SJSA1 (cell line): ENCODE data around the gene NAA10. TPM values are rescaled to one million over a fixed set of nuclear protein-coding genes. Genes with fewer than 3 reads are reported as not detected.

ENCODE experiments used
- DNase-seq, 2 experiments: peaks; one replicate each; pipeline ENCODE4 v3.0.0-alpha.2; 2015 to 2020; ENCODE audit warnings: low spot score in 2 of 2, low read depth in 1 of 2
- H3K27ac ChIP-seq: fragments of 250-450 bp; sonication (Bioruptor Pico); 2 replicates; pipeline ENCODE4 v1.5.1; 2020; ENCODE audit warnings: mild to moderate bottlenecking, moderate library complexity
- H3K27me3 ChIP-seq: fragments of 250-450 bp; sonication (Bioruptor Pico); replicated peaks from 2 replicates; pipeline ENCODE4 v1.5.1; 2020; ENCODE audit warnings: mild to moderate bottlenecking, moderate library complexity
- H3K36me3 ChIP-seq: fragments of 250-450 bp; sonication (Bioruptor Pico); 2 replicates; pipeline ENCODE4 v1.5.1; 2020; ENCODE audit warnings: mild to moderate bottlenecking
- H3K4me1 ChIP-seq: fragments of 250-450 bp; sonication (Bioruptor Pico); replicated peaks from 2 replicates; pipeline ENCODE4 v1.6.1; 2021; ENCODE audit warnings: mild to moderate bottlenecking
- H3K4me3 ChIP-seq: fragments of 250-450 bp; sonication (Bioruptor Pico); 2 replicates; pipeline ENCODE4 v1.5.1; 2020; ENCODE audit warnings: mild to moderate bottlenecking
- H3K9me3 ChIP-seq: fragments of 250-450 bp; sonication (Bioruptor Pico); replicated peaks from 2 replicates; pipeline ENCODE4 v1.5.1; 2020; ENCODE audit warnings: mild to moderate bottlenecking
- total RNA-seq: library from RNA; depleted of rRNA; stranded (reverse); fragments of >200 nt; shearing (Covaris generic); gene quantifications from 2 replicates; pipeline ENCODE4 v1.2.3, GENCODE V29; 2014

Gene NAA10
- total RNA-seq, 1 experiment from 2014 or later = 155 TPM

DNA sequence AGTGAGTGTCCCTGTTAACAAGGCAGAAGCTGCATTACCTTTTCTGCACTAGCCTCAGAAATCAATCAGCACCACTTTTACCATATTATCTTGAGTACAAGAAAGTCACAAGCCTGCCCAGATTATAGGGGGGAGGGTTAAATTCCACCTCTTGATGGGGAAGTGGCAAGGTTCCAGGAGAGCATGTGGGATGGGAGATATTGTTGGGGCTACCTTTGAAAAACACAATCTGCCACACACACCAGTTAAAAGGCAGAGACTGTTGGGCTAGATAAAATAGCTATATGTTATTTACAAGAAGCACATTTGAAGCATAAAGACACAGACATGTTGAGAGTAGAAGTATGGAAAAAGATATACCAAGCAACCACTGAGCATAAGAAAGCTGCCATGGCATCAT, 36.9 kb downstream of the NAA10 start:
- no peak for DNase-seq
- H3K4me3 ChIP-seq = no peak overlapping the region
- no peak overlapping the region for H3K27ac ChIP-seq
- H3K9me3 ChIP-seq = no peaks in the 10 kb centered on the region
- peaks cover 4% of the 10 kb centered on the region; the same call in 1 of the 2 replicates for H3K4me1 ChIP-seq
- no peaks in the 10 kb centered on the region for H3K36me3 ChIP-seq
- no peaks in the 10 kb centered on the region for H3K27me3 ChIP-seq

DNA sequence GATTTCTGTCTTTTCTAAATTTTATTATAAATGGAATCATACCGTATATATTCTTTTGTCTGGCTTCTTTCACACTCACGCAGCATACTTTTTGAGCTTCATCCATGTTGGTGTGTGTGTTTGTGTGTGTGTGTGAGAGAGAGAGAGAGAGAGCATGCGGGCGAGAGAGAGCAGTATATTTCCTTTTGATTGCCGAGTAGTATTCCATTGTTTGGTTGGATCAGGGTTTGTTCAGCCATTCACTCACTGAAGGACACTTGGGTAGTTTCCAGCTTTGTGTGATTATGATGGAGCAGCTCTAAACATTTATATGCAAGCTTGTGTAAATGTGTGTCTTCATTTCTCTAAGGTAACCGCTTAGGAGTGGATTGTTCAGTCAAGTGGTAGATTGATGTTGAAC, 45.7 kb downstream of the NAA10 start:
- DNase-seq = no peak
- no peaks in the 10 kb centered on the region for H3K4me1 ChIP-seq
- H3K27me3 ChIP-seq = peaks cover 9% of the 10 kb centered on the region; the same call in 1 of the 2 replicates
- H3K4me3 ChIP-seq = no peak overlapping the region
- no peak overlapping the region for H3K27ac ChIP-seq
- H3K36me3 ChIP-seq = no peaks in the 10 kb centered on the region
- H3K9me3 ChIP-seq = no peaks in the 10 kb centered on the region

DNA sequence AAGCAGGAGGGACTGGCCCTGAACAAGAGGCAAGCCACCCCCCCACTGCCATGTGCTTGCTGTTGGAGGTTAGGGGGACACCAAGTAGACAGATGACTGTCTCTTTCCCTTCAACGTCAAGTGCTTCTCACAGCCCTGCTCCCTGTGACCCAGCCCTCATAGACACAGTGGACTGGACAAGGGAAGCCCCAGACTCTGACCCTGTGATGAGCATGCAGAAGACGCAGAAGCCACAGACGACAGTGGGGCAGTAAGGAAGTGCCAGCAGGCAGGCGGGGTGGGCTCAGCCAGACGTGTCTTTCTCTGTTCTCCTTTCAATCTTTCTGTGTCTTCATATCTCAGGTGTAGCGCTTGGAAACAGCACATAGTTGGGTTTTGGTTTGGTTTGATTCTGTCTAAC, 46.5 kb downstream of the NAA10 start:
- H3K4me3 ChIP-seq = no peak overlapping the region
- no peak for DNase-seq
- no peaks in the 10 kb centered on the region for H3K36me3 ChIP-seq
- H3K27me3 ChIP-seq = peaks cover 9% of the 10 kb centered on the region; the same call in 1 of the 2 replicates
- H3K9me3 ChIP-seq = no peaks in the 10 kb centered on the region
- H3K4me1 ChIP-seq = no peaks in the 10 kb centered on the region
- no peak overlapping the region for H3K27ac ChIP-seq

GRCh38 chrX:153887385-153887784, 47.5 kb downstream of the NAA10 start:
- no peak overlapping the region for H3K4me3 ChIP-seq
- H3K4me1 ChIP-seq = no peaks in the 10 kb centered on the region
- no peak overlapping the region for H3K27ac ChIP-seq
- peaks cover 9% of the 10 kb centered on the region; the same call in 1 of the 2 replicates for H3K27me3 ChIP-seq
- H3K36me3 ChIP-seq = no peaks in the 10 kb centered on the region
- no peak for DNase-seq
- no peaks in the 10 kb centered on the region for H3K9me3 ChIP-seq

DNA sequence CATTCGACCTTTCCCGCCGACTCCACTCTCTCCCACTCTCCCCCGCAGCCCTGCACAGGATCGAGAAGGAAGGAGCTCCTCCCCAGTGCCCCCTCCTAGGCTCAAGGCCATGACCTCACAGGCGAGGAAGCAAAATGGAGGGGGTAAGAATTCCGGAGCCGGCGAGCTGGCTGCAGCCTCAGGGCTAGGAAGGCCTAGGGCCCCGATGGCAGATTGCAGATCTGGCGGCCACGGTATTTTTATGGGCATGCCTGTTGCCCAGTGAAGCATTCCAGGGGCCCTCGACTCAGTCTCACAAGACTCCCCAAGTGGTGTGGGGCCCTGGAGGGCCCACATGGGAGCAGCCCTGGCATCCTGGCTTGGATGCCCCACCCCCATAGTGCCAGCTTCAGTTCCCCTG, 47.9 kb downstream of the NAA10 start:
- Histone ChIP-seq H3K36me3 (no peaks in the 10 kb centered on the region), H3K4me3 (no peak overlapping the region), H3K27me3 (peaks cover 9% of the 10 kb centered on the region; the same call in 1 of the 2 replicates), H3K27ac (no peak overlapping the region), H3K9me3 (no peaks in the 10 kb centered on the region), H3K4me1 (no peaks in the 10 kb centered on the region)
- DNase-seq = no peak

DNA sequence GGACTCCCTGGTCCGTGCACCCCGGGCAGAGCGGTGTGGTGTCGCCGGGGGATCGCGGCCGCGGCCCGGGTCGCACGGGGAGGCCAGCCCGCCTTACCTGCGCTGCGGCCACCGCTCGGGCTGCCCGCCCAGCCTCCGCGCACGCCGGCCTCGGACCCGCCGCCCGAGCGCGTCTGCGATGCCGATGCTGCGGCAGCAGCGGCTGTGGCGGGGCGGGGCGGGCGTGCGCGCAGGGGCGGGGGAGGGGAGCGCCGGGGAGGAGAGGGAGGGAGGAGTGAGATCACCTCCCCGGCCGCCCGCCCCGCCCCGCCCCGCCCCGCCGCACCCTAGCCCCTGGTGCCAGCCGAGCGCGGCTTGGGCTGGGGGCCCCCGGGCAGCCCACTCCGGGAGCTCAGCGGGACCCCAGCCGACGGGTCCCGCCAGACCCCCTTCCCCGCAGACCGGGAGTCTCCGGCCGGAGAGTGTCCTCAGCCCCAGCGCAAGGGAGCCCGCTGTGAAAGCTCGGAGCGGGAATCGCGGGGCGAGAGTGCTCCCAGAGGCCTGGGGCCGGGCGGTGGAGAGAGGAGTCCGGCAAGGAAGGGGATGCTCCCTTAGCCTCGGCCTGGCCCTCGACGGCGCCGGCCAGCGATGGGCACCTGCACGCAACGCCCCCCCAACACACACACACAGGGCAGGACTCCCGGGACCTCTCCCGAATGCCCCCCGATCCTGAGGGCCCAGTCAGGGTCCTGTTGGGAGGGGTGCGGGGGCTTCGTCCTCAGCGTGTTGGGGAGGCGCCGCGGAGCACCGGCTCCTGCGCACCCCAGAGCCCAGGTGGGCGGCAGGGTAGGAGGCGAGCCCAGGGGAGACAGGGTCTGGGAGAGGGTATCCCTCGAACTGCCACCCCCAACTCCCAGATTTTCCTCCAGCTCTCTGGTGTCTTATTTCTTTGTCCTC, 48.6 kb downstream of the NAA10 start, which contains the start of gene L1CAM:
Gene L1CAM (minus strand): TSS at position 206 of the 936 bp plus-strand sequence. CDS start 10,337 bp downstream, outside the sequence.
- Histone ChIP-seq H3K4me3 (no peak within 1 kb of the TSS), H3K27me3 (peaks cover 9% of the 10 kb centered on the region; the same call in 1 of the 2 replicates), H3K36me3 (no peaks in the 10 kb centered on the region), H3K4me1 (no peaks in the 10 kb centered on the region), H3K27ac (no peak within 1 kb of the TSS), H3K9me3 (no peaks in the 10 kb centered on the region)
- DNase-seq = no peak

- no peaks in the 10 kb centered on the region for H3K36me3 ChIP-seq
- no peak overlapping the region for H3K4me3 ChIP-seq
- no peaks in the 10 kb centered on the region for H3K4me1 ChIP-seq
- H3K9me3 ChIP-seq = no peaks in the 10 kb centered on the region
- no peak overlapping the region for H3K27ac ChIP-seq
- H3K27me3 ChIP-seq = peaks cover 9% of the 10 kb centered on the region; the same call in 1 of the 2 replicates
- no peak for DNase-seq
Measured at GRCh38 chrX:153885208-153885787, 49.5 kb downstream of the NAA10 start.

GRCh38 chrX:153884590-153884989, 50.2 kb downstream of the NAA10 start:
- no peak overlapping the region for H3K27ac ChIP-seq
- H3K9me3 ChIP-seq = no peaks in the 10 kb centered on the region
- H3K4me1 ChIP-seq = no peaks in the 10 kb centered on the region
- DNase-seq = no peak
- H3K36me3 ChIP-seq = no peaks in the 10 kb centered on the region
- no peak overlapping the region for H3K4me3 ChIP-seq
- peaks cover 9% of the 10 kb centered on the region; the same call in 1 of the 2 replicates for H3K27me3 ChIP-seq

- Histone ChIP-seq H3K27ac (no peak overlapping the region), H3K27me3 (peaks cover 9% of the 10 kb centered on the region; the same call in 1 of the 2 replicates), H3K4me3 (no peak overlapping the region), H3K9me3 (no peaks in the 10 kb centered on the region), H3K36me3 (no peaks in the 10 kb centered on the region), H3K4me1 (no peaks in the 10 kb centered on the region)
- no peak for DNase-seq
Measured at GRCh38 chrX:153884136-153884535, 50.7 kb downstream of the NAA10 start.

DNA sequence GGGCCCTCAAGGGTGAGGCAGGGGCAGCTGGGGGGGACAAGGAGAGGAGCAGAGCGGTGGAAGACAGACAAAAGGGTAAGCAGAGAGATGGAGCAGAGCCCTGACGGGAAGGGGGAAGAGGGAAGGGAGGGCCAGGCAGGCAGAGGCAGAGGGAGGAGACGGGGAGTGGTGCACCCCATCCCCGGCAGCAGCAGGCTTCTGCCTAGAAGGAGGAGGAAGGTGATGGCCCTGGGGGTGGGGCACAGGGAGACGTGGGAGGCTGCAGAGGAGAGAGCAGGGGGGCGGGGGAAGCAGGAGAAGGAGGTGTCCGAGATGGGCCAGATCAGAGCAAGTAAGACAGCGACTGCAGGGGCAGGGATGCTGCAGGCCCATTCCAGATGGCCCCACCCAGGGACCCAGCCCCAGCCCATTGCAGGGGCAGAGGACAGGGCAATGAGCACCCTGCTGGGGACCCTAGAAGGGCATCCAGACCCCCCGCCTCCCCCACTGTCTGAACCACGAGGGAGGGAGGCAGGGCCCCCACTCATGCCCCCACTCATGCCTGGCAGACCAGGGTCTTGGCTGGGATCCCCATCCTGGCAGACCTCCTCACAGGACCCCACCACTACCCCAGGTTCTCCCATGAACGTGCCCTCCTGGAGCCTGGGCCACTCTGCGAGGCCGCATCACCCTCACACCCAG, 51.5 kb downstream of the NAA10 start:
- peaks cover 9% of the 10 kb centered on the region; the same call in 1 of the 2 replicates for H3K27me3 ChIP-seq
- H3K36me3 ChIP-seq = no peaks in the 10 kb centered on the region
- H3K4me1 ChIP-seq = no peaks in the 10 kb centered on the region
- H3K27ac ChIP-seq = no peak overlapping the region
- no peak for DNase-seq
- no peak overlapping the region for H3K4me3 ChIP-seq
- H3K9me3 ChIP-seq = no peaks in the 10 kb centered on the region

DNA sequence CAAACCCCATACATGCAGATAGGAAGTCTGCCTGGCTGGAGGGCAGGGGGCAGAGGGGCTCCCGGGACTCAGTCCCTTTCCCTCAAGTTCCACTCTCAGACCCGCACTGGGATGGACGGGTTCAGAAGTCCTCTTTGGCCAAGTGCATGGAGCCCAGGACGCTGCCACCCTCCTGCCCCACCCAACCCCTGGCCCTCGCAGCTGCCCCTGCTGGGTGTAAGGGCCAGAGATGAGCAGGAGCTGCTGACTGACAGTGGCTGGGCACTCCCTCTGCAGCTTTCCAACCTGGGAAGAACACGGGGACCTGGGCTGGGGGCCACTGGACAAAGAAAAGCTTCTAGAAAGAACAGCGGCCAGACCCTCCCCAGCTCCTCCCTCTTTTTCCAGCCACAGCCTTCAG, 52.3 kb downstream of the NAA10 start:
- no peaks in the 10 kb centered on the region for H3K36me3 ChIP-seq
- H3K4me3 ChIP-seq = no peak overlapping the region
- peaks cover 9% of the 10 kb centered on the region; the same call in 1 of the 2 replicates for H3K27me3 ChIP-seq
- H3K27ac ChIP-seq = no peak overlapping the region
- H3K4me1 ChIP-seq = no peaks in the 10 kb centered on the region
- H3K9me3 ChIP-seq = no peaks in the 10 kb centered on the region
- DNase-seq = no peak

DNA sequence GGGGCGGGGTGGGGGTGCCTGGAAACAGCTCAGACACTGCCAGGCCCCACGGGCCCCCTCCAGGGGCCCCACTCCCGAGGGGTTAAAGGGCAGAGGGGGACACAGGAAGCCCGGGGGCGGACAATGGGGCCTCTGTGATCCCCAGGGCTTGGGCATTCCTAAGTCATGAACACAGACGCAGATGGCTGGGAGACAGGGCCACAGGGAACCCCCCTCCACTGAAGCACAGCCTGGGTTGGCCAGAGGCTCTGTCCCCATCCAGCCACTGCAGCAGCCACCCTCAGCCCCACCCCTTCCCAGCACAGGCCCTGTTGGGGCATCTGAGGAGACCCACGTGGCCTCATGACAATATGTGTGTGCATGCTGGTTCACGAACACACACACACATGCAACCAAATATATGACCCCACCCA, 52.7 kb downstream of the NAA10 start:
- DNase-seq = no peak
- H3K4me1 ChIP-seq = no peaks in the 10 kb centered on the region
- H3K27me3 ChIP-seq = peaks cover 9% of the 10 kb centered on the region; the same call in 1 of the 2 replicates
- no peaks in the 10 kb centered on the region for H3K36me3 ChIP-seq
- no peak overlapping the region for H3K4me3 ChIP-seq
- no peak overlapping the region for H3K27ac ChIP-seq
- H3K9me3 ChIP-seq = no peaks in the 10 kb centered on the region

- H3K36me3 ChIP-seq = no peaks in the 10 kb centered on the region
- H3K27me3 ChIP-seq = peaks cover 9% of the 10 kb centered on the region; the same call in 1 of the 2 replicates
- H3K9me3 ChIP-seq = no peaks in the 10 kb centered on the region
- no peak overlapping the region for H3K4me3 ChIP-seq
- H3K27ac ChIP-seq = no peak overlapping the region
- H3K4me1 ChIP-seq = no peaks in the 10 kb centered on the region
- no peak for DNase-seq
Measured at GRCh38 chrX:153881281-153881680, 53.6 kb downstream of the NAA10 start.
